Osteocyte (in vitro differentiated cells): ENCODE measurements around the gene CPZ. TPM values are rescaled to one million over a fixed set of nuclear protein-coding genes. Genes with fewer than 3 reads are reported as not detected.

Experiments
- DNase-seq: peaks from one replicate; pipeline ENCODE4 v3.0.0; 2021; ENCODE audit warnings: mixed read lengths; ENCODE audit not compliant: unreplicated experiment; ENCODE audit errors: extremely low spot score
- H3K27ac Mint-ChIP-seq: one replicate; pipeline ENCODE4 v1.8.0; 2021; ENCODE audit warnings: mild to moderate bottlenecking, mixed read lengths; ENCODE audit not compliant: unreplicated experiment
- H3K27me3 Mint-ChIP-seq: one replicate; pipeline ENCODE4 v1.8.0; 2021; ENCODE audit warnings: mixed read lengths; ENCODE audit not compliant: unreplicated experiment
- H3K36me3 Mint-ChIP-seq: one replicate; pipeline ENCODE4 v1.8.0; 2021; ENCODE audit warnings: mixed read lengths; ENCODE audit not compliant: unreplicated experiment
- H3K4me1 Mint-ChIP-seq: one replicate; pipeline ENCODE4 v1.8.0; 2021; ENCODE audit warnings: mixed read lengths; ENCODE audit not compliant: unreplicated experiment
- H3K4me3 Mint-ChIP-seq: one replicate; pipeline ENCODE4 v1.8.0; 2021; ENCODE audit warnings: mild to moderate bottlenecking, moderate library complexity, mixed read lengths; ENCODE audit not compliant: unreplicated experiment
- H3K9me3 Mint-ChIP-seq: one replicate; pipeline ENCODE4 v1.8.0; 2021; ENCODE audit warnings: mixed read lengths; ENCODE audit not compliant: unreplicated experiment
- CTCF ChIP-seq: fragments of 200-600 bp; sonication (generic); IDR thresholded peaks from 2 replicates; pipeline ENCODE4 v1.5.0; 2021; ENCODE audit warnings: antibody characterized with exemption, mild to moderate bottlenecking, moderate library complexity
- total RNA-seq: library from RNA; stranded (reverse); gene quantifications from 2 replicates; pipeline ENCODE4 v1.2.1, GENCODE V29; 2021

Gene CPZ
- total RNA-seq, 1 donor from 2014 or later = 10.7 TPM

- H3K27me3 Mint-ChIP-seq = peaks cover 11% of the 10 kb centered on the region
- H3K27ac Mint-ChIP-seq = no peak overlapping the region
- TF ChIP-seq CTCF = no peak
- H3K36me3 Mint-ChIP-seq = no peaks in the 10 kb centered on the region
- DNase-seq = no peak
- H3K4me3 Mint-ChIP-seq = no peak overlapping the region
- peaks cover 43% of the 10 kb centered on the region for H3K4me1 Mint-ChIP-seq
- H3K9me3 Mint-ChIP-seq = no peaks in the 10 kb centered on the region
These were observed 769 bp upstream of the CPZ start for GRCh38 chr4:8591626-8592365.

GRCh38 chr4:8593264-8594096 is 915 bp downstream of the CPZ start:
- H3K4me3 Mint-ChIP-seq = peak overlapping the region; percentile 52
- H3K36me3 Mint-ChIP-seq = no peaks in the 10 kb centered on the region
- no peaks in the 10 kb centered on the region for H3K9me3 Mint-ChIP-seq
- peaks cover 43% of the 10 kb centered on the region for H3K4me1 Mint-ChIP-seq
- peaks cover 8% of the 10 kb centered on the region for H3K27me3 Mint-ChIP-seq
- no peak for DNase-seq
- TF ChIP-seq CTCF = no peak
- H3K27ac Mint-ChIP-seq = no peak overlapping the region

GRCh38 chr4:8594097-8595038 is 1.8 kb downstream of the CPZ start:
- Mint-ChIP-seq H3K27ac (no peak overlapping the region), H3K27me3 (peaks cover 8% of the 10 kb centered on the region), H3K36me3 (no peaks in the 10 kb centered on the region), H3K4me1 (peaks cover 47% of the 10 kb centered on the region), H3K4me3 (peak overlapping the region; percentile 16), H3K9me3 (no peaks in the 10 kb centered on the region)
- peak; percentile 89 for TF ChIP-seq CTCF
- no peak for DNase-seq

GRCh38 chr4:8595237-8596087 is 2.9 kb downstream of the CPZ start:
- no peak for DNase-seq
- H3K27ac Mint-ChIP-seq = no peak overlapping the region
- H3K4me3 Mint-ChIP-seq = no peak overlapping the region
- peaks cover 8% of the 10 kb centered on the region for H3K27me3 Mint-ChIP-seq
- peaks cover 41% of the 10 kb centered on the region for H3K4me1 Mint-ChIP-seq
- no peaks in the 10 kb centered on the region for H3K9me3 Mint-ChIP-seq
- TF ChIP-seq CTCF = no peak
- no peaks in the 10 kb centered on the region for H3K36me3 Mint-ChIP-seq
